Measurements from ENCODE around the gene SLC16A2. TPM values are rescaled to one million over a fixed set of nuclear protein-coding genes. Genes with fewer than 3 reads are reported as not detected.

Gene SLC16A2
- total RNA-seq, 1 experiment from 2014 or later: 17.8 TPM

DNA sequence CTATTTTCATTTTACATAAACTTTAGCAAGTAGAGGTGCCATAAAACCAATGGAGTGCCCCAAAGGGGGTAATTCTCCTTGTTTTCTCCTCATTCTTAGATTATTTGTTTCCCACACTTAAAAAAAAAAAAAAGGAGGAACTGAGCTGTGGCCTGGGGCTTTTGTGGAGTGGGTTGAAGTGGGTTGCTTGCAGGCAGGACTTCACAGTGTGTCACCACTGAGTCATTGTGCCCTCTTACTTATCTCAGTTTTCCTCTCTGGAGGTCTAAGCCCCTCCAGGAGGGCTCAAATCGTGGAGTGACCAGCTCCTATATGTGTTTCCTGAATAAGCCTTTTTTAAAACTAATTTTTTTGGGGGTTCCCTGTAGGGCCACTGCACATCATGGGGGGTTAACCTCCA lies 69.0 kb downstream of the SLC16A2 start:
- Histone ChIP-seq H3K27me3 (replicated peaks; ENCODE audit: insufficient read depth, low read depth, low read length, poor library complexity) (no peaks in the 10 kb centered on the region), H3K36me3 (ENCODE audit: insufficient read depth, low read length, poor library complexity, severe bottlenecking) (no peaks in the 10 kb centered on the region), H3K9me3 (ENCODE audit: low read depth, low read length, poor library complexity, severe bottlenecking) (no peaks in the 10 kb centered on the region), H3K27ac (ENCODE audit: low read depth, low read length, poor library complexity, severe bottlenecking) (no peak overlapping the region), H3K4me1 (ENCODE audit: insufficient read depth, low read length, poor library complexity, severe bottlenecking) (no peaks in the 10 kb centered on the region), H3K4me3 (ENCODE audit: low read depth, low read length, poor library complexity, severe bottlenecking) (no peak overlapping the region)
- ChIA-PET POLR2A (ENCODE audit: low non-redundant PET) (no interaction called here), CTCF (no interaction called here)
- no peak for DNase-seq (ENCODE audit: low spot score)
- TF ChIP-seq, protein P1, sequence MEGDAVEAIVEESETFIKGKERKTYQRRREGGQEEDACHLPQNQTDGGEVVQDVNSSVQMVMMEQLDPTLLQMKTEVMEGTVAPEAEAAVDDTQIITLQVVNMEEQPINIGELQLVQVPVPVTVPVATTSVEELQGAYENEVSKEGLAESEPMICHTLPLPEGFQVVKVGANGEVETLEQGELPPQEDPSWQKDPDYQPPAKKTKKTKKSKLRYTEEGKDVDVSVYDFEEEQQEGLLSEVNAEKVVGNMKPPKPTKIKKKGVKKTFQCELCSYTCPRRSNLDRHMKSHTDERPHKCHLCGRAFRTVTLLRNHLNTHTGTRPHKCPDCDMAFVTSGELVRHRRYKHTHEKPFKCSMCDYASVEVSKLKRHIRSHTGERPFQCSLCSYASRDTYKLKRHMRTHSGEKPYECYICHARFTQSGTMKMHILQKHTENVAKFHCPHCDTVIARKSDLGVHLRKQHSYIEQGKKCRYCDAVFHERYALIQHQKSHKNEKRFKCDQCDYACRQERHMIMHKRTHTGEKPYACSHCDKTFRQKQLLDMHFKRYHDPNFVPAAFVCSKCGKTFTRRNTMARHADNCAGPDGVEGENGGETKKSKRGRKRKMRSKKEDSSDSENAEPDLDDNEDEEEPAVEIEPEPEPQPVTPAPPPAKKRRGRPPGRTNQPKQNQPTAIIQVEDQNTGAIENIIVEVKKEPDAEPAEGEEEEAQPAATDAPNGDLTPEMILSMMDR (conservative IDR thresholded peaks at IDR 0.05; ENCODE audit: low read depth, low read length): no peak
- TF ChIP-seq EZH2 (IDR thresholded peaks at IDR 0.05; ENCODE audit: borderline replicate concordance, low read depth, low read length, poor library complexity, severe bottlenecking): no peak
- no TSS peak for BruUV-seq (replicated peaks)
- intact Hi-C loops (cut with micrococcal nuclease; ENCODE audit: unreplicated experiment): no loop called here

DNA sequence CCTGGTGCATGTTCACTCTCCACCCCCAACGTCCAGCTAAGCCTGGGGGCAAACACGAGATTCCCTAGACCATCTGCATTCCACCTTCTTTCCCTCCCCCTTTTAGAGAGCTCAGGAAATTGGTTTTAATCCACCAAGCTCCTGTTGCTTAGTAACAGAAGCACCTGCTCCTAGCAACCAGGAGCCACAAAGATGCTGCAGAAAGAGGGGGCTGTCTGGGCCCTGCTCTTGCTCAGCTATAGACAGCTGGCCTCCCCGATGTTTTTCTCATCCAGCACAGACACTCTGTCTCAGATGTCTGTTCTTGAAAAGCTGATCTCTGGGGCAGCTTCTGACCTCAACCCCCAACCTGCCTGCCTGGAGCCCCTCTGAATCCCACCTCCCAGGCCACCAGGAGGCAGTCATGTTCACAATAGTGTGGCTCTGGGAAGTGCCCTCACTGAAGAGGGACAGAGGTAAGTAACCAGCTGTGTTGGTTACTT lies 71.5 kb downstream of the SLC16A2 start:
- no peaks in the 10 kb centered on the region for H3K4me1 ChIP-seq (ENCODE audit: insufficient read depth, low read length, poor library complexity, severe bottlenecking)
- H3K36me3 ChIP-seq (ENCODE audit: insufficient read depth, low read length, poor library complexity, severe bottlenecking): no peaks in the 10 kb centered on the region
- ChIA-PET POLR2A (ENCODE audit: low non-redundant PET) (no interaction called here), CTCF (no interaction called here)
- intact Hi-C loops (cut with micrococcal nuclease; ENCODE audit: unreplicated experiment): no loop called here
- TF ChIP-seq, protein P1 (conservative IDR thresholded peaks at IDR 0.05; ENCODE audit: low read depth, low read length): peak; percentile 49
- TF ChIP-seq EZH2 (IDR thresholded peaks at IDR 0.05; ENCODE audit: borderline replicate concordance, low read depth, low read length, poor library complexity, severe bottlenecking): no peak
- no peak overlapping the region for H3K27ac ChIP-seq (ENCODE audit: low read depth, low read length, poor library complexity, severe bottlenecking)
- no peaks in the 10 kb centered on the region for H3K27me3 ChIP-seq (replicated peaks; ENCODE audit: insufficient read depth, low read depth, low read length, poor library complexity)
- no peak overlapping the region for H3K4me3 ChIP-seq (ENCODE audit: low read depth, low read length, poor library complexity, severe bottlenecking)
- no TSS peak for BruUV-seq (replicated peaks)
- peak; percentile 28 for DNase-seq (ENCODE audit: low spot score)
- H3K9me3 ChIP-seq (ENCODE audit: low read depth, low read length, poor library complexity, severe bottlenecking): no peaks in the 10 kb centered on the region

- TF ChIP-seq EZH2 (IDR thresholded peaks at IDR 0.05; ENCODE audit: borderline replicate concordance, low read depth, low read length, poor library complexity, severe bottlenecking): no peak
- TF ChIP-seq, protein P1 (conservative IDR thresholded peaks at IDR 0.05; ENCODE audit: low read depth, low read length): no peak
- ChIA-PET POLR2A (ENCODE audit: low non-redundant PET) (no interaction called here), CTCF (no interaction called here)
- intact Hi-C loops (cut with micrococcal nuclease; ENCODE audit: unreplicated experiment): no loop called here
- no peaks in the 10 kb centered on the region for H3K4me1 ChIP-seq (ENCODE audit: insufficient read depth, low read length, poor library complexity, severe bottlenecking)
- DNase-seq (ENCODE audit: low spot score): no peak
- no peaks in the 10 kb centered on the region for H3K27me3 ChIP-seq (replicated peaks; ENCODE audit: insufficient read depth, low read depth, low read length, poor library complexity)
- no peaks in the 10 kb centered on the region for H3K9me3 ChIP-seq (ENCODE audit: low read depth, low read length, poor library complexity, severe bottlenecking)
- no peaks in the 10 kb centered on the region for H3K36me3 ChIP-seq (ENCODE audit: insufficient read depth, low read length, poor library complexity, severe bottlenecking)
- no peak overlapping the region for H3K4me3 ChIP-seq (ENCODE audit: low read depth, low read length, poor library complexity, severe bottlenecking)
- BruUV-seq (replicated peaks): no TSS peak
- H3K27ac ChIP-seq (ENCODE audit: low read depth, low read length, poor library complexity, severe bottlenecking): no peak overlapping the region
These were observed 72.5 kb downstream of the SLC16A2 start for GRCh38 chrX:74493806-74494205.
